Cardiac muscle cell (in vitro differentiated cells and primary cell): ENCODE results near the gene LRBA. TPM values are rescaled to one million over a fixed set of nuclear protein-coding genes. Genes with fewer than 3 reads are reported as not detected.
A peak's percentile ranks its signal among the peaks of the same experiment; 100 is the strongest.

Experiments
- DNase-seq, 2 donors: peaks; one replicate each; pipeline versions ENCODE4 v3.0.0 to v3.0.0-alpha.2; 2010 to 2017; ENCODE audit warnings: low read depth in 1 of 2, low spot score in 1 of 2
- H3K27ac ChIP-seq: fragments of 200-600 bp; sonication (generic); 2 replicates; pipeline ENCODE4 v1.5.1; 2016
- H3K27me3 ChIP-seq: fragments of 200-600 bp; sonication (generic); 2 replicates; pipeline ENCODE4 v1.6.0; 2016; ENCODE audit warnings: control low read depth
- H3K36me3 ChIP-seq: fragments of 200-600 bp; sonication (generic); 2 replicates; pipeline ENCODE4 v1.5.1; 2016; ENCODE audit warnings: control low read depth
- H3K4me1 ChIP-seq: fragments of 200-600 bp; sonication (generic); 2 replicates; pipeline ENCODE4 v1.8.1; 2017; ENCODE audit warnings: low read depth, mild to moderate bottlenecking, mixed run types
- H3K4me3 ChIP-seq: fragments of 200-600 bp; sonication (generic); 2 replicates; pipeline ENCODE4 v1.5.1; 2016; ENCODE audit warnings: mild to moderate bottlenecking
- H3K9me3 ChIP-seq: fragments of 200-600 bp; sonication (generic); 2 replicates; pipeline ENCODE4 v1.5.1; 2017; ENCODE audit warnings: low read depth, mild to moderate bottlenecking, control low read depth
- polyA plus RNA-seq: library from polyadenylated mRNA; unstranded; fragments of >200 nt; fragmentation: Nextera tagmentation; extraction: Ambion mirVana; gene quantifications from 2 replicates; pipeline ENCODE4 v1.2.1, GENCODE V29; 2016
- total RNA-seq: library from RNA; depleted of rRNA; stranded (reverse); fragments of >200 nt; gene quantifications from 2 replicates; pipeline ENCODE4 v1.2.3, GENCODE V29; 2016
- TF ChIP-seq, protein P1 (sequence below): IDR thresholded peaks from 2 replicates; pipeline ENCODE4 v1.5.1; 2012; ENCODE audit warnings: low read depth, mild to moderate bottlenecking, low read length

Gene LRBA
- total and polyA plus RNA-seq, 2 experiments from 2014 or later, result 17.7 to 58.8 TPM

DNA sequence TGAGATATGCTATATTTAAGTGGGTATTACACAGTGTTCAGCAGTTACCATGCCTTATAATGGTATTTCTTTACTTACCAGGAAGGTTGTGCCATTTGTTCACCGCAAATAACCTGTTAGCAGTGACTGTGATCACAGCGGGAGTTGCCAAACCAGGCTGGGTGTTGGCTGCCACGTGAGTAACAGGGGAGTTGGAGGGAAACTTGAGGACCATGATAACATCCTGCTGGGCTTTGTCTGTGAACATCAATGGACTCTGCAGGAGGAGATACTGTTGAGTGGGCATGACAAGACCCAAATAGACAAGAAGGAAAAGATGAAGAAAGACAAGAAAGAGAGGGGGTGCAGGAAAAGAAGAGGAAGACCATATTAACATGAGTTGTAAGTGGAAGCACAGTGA is 694.0 kb downstream of the LRBA start:
- no peaks in the 10 kb centered on the region for H3K4me1 ChIP-seq
- no peak overlapping the region for H3K4me3 ChIP-seq
- TF ChIP-seq, protein P1, sequence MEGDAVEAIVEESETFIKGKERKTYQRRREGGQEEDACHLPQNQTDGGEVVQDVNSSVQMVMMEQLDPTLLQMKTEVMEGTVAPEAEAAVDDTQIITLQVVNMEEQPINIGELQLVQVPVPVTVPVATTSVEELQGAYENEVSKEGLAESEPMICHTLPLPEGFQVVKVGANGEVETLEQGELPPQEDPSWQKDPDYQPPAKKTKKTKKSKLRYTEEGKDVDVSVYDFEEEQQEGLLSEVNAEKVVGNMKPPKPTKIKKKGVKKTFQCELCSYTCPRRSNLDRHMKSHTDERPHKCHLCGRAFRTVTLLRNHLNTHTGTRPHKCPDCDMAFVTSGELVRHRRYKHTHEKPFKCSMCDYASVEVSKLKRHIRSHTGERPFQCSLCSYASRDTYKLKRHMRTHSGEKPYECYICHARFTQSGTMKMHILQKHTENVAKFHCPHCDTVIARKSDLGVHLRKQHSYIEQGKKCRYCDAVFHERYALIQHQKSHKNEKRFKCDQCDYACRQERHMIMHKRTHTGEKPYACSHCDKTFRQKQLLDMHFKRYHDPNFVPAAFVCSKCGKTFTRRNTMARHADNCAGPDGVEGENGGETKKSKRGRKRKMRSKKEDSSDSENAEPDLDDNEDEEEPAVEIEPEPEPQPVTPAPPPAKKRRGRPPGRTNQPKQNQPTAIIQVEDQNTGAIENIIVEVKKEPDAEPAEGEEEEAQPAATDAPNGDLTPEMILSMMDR, result no peak
- no peaks in the 10 kb centered on the region for H3K27me3 ChIP-seq
- no peaks in the 10 kb centered on the region for H3K9me3 ChIP-seq
- no peak for DNase-seq
- H3K36me3 ChIP-seq, result no peaks in the 10 kb centered on the region
- no peak overlapping the region for H3K27ac ChIP-seq

DNA sequence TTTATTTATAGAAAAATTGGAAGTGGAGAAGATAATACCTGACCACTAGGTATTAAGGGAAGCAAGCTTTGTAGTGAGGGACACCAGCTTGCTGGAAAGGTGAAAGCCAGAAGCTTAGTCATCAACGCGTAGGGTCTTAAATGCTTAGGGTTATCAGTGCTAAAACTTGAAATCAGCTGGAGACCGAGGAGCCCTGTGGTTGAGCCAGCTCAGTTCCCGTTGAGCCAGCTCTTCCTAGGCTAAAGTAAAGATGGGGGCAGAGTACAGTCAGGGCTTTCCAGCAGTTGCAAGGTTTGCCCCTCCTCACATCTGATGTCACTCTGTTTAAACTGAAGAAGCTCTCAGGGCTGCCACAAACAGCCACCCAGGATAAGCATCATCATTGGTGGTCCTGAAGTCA is 696.1 kb downstream of the LRBA start:
- TF ChIP-seq, protein P1, result no peak
- Histone ChIP-seq H3K27me3 (no peaks in the 10 kb centered on the region), H3K4me1 (no peaks in the 10 kb centered on the region), H3K36me3 (no peaks in the 10 kb centered on the region), H3K4me3 (no peak overlapping the region), H3K9me3 (no peaks in the 10 kb centered on the region), H3K27ac (no peak overlapping the region)
- DNase-seq, result no peak

DNA sequence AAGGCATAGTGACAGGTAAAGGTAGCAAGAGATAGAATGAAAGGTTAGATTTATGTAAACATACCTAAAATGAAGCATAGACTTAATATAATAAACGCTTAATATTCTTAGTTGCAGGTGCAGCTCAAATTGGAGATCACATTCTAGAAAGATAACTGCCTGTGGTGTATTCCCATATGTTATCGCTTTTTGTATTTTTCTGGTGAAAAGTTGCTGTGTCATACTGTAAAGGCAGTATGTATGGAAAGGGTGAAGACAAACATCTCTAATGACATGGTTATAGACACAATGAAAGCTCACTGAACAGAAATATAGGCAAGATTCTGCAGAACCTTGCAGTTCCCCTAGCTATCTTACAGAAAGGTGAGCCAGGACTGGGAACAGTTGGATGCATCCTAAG is 696.6 kb downstream of the LRBA start:
- TF ChIP-seq, protein P1, result no peak

DNA sequence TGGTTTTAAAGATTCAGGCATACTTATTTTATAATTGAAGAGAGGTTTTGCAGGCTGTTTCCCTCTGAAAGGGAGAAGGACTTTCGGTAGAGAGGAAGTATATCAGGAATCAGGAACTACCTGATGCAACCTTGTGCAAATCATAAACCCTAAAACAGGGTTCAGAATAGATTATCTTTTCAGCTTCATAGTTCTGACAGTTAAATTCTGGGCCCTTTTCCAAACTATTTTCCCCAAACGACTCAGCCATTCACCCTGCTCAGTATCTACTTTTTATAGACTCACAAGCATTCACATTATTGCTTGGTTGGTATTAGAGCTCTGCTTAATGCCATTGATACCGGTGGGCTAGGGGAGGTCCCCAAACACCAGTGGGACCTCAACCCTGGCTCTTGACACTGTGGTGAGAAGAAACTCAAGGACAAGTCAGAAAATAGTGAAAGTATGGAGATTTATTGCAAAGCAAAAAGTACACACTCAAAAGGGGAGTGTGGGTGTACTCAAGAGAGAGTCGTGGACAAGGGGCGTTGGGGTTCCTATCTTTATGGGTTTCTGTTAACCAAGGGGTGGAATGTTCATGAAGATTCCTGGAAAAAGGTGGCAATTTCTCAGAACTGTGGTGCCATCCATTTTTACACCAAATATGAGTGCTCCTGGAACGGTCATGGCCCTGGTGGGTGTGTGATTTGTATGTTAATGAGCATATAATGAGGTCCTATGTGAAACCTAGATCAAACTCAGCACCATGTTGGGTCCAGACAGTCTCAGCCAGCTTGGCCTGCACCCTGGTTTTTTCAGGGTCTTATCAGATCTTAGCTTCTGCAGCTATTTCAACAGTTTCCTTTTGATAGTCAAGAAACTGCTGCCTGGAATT is 698.5 kb downstream of the LRBA start:
- Histone ChIP-seq H3K9me3 (no peaks in the 10 kb centered on the region), H3K4me1 (no peaks in the 10 kb centered on the region), H3K27me3 (no peaks in the 10 kb centered on the region), H3K4me3 (no peak overlapping the region), H3K36me3 (no peaks in the 10 kb centered on the region), H3K27ac (no peak overlapping the region)
- TF ChIP-seq, protein P1, result no peak
- peak in 1 of 2 donors; percentile 49 for DNase-seq

More for the DNA sequence above, 696.6 kb downstream of the LRBA start:
- no peaks in the 10 kb centered on the region for H3K36me3 ChIP-seq
- no peaks in the 10 kb centered on the region for H3K9me3 ChIP-seq
- H3K27me3 ChIP-seq, result no peaks in the 10 kb centered on the region
- no peak for DNase-seq
- H3K4me1 ChIP-seq, result no peaks in the 10 kb centered on the region
- no peak overlapping the region for H3K27ac ChIP-seq
- no peak overlapping the region for H3K4me3 ChIP-seq

DNA sequence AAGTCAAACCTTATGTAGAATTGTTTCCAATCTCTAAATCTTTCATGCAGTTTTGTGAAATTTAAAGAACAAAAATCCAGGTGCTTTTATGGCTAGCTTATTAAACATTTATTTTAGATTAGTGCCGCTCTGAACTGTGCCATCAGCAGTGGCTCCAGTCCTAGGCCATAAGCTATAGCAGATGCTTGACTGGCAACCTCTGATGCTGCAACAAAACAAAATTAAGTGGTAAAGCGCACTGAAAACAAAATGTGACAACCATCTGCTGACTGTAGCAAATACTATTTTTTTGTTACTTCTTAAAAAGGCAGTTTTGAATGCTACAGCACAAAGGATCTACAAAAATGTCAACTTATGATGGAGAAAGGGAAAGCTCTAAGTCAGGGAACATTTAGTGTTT is 699.4 kb downstream of the LRBA start:
- no peaks in the 10 kb centered on the region for H3K36me3 ChIP-seq
- no peaks in the 10 kb centered on the region for H3K27me3 ChIP-seq
- DNase-seq, result no peak
- H3K27ac ChIP-seq, result no peak overlapping the region
- H3K4me3 ChIP-seq, result no peak overlapping the region
- TF ChIP-seq, protein P1, result no peak
- peaks cover 2% of the 10 kb centered on the region for H3K4me1 ChIP-seq
- no peaks in the 10 kb centered on the region for H3K9me3 ChIP-seq
